Right kidney (tissue), 1 donor: ENCODE data around the gene AFF3.
"Not testable (repeated sequence)": the region's sequence is repeated elsewhere in the genome, so short reads cannot be mapped to it uniquely, and the experiment has no call there.

Source experiments
- DNase-seq: peaks from one replicate; pipeline ENCODE4 v3.0.0-alpha.2; 2016

AFF3 gene

GRCh38 chr2:100151310-100151709 is 8.9 kb upstream of the AFF3 start:
- DNase-seq = no peak

- DNase-seq = no peak
Measured at GRCh38 chr2:100148883-100149282, 6.5 kb upstream of the AFF3 start.

GRCh38 chr2:100146657-100146960 is 4.2 kb upstream of the AFF3 start:
- no peak for DNase-seq

GRCh38 chr2:100145893-100146656 is 3.7 kb upstream of the AFF3 start:
- no peak for DNase-seq

- no peak for DNase-seq
Measured at GRCh38 chr2:100143286-100143685, 896 bp upstream of the AFF3 start.

GRCh38 chr2:100141906-100142305 is 484 bp downstream of the AFF3 start:
- no peak for DNase-seq

GRCh38 chr2:100140582-100140981 is 1.8 kb downstream of the AFF3 start:
- no peak for DNase-seq

- no peak for DNase-seq
Measured at GRCh38 chr2:100137866-100138570, 4.4 kb downstream of the AFF3 start.

- DNase-seq = no peak
Measured at GRCh38 chr2:100137318-100137717, 5.1 kb downstream of the AFF3 start.

- DNase-seq = no peak
Measured at GRCh38 chr2:100136310-100136709, 6.1 kb downstream of the AFF3 start.

GRCh38 chr2:100135415-100135814 is 7.0 kb downstream of the AFF3 start:
- no peak for DNase-seq

- no peak for DNase-seq
Measured at GRCh38 chr2:100130595-100131391, 11.6 kb downstream of the AFF3 start.

GRCh38 chr2:100126897-100127401 is 15.4 kb downstream of the AFF3 start:
- DNase-seq = no peak

GRCh38 chr2:100126201-100126600 is 16.2 kb downstream of the AFF3 start:
- no peak for DNase-seq

GRCh38 chr2:100125626-100126025 is 16.8 kb downstream of the AFF3 start:
- DNase-seq = no peak

GRCh38 chr2:100124761-100125160 is 17.6 kb downstream of the AFF3 start:
- no peak for DNase-seq

- DNase-seq = no peak
Measured at GRCh38 chr2:100121124-100121718, 21.2 kb downstream of the AFF3 start.

- no peak for DNase-seq
Measured at GRCh38 chr2:100119235-100119634, 23.2 kb downstream of the AFF3 start.

GRCh38 chr2:100113990-100114433 is 28.4 kb downstream of the AFF3 start:
- no peak for DNase-seq

- DNase-seq = no peak
Measured at GRCh38 chr2:100110614-100111000, 31.8 kb downstream of the AFF3 start.

- DNase-seq = no peak
Measured at GRCh38 chr2:100109986-100110613, 32.3 kb downstream of the AFF3 start.

GRCh38 chr2:100108648-100109020 is 33.8 kb downstream of the AFF3 start:
- DNase-seq = not testable (repeated sequence)
